GM21360 (cell line): Measurements from ENCODE around the gene GPR146.
"Not testable (repeated sequence)": the region's sequence is repeated elsewhere in the genome, so short reads cannot be mapped to it uniquely, and the experiment has no call there.

Experiments
- ATAC-seq: cut with Tn5 transposase; IDR thresholded peaks from one replicate; pipeline ENCODE4 v1.9.1; 2021; ENCODE audit warnings: mild to moderate bottlenecking, moderate library complexity; ENCODE audit not compliant: unreplicated experiment

The GPR146 gene

GRCh38 chr7:1044189-1045068 is at the start of gene GPR146:
Gene GPR146 (plus strand): TSS chr7:1044546. CDS start chr7:1057516, 12,970 bp downstream.
- peak; percentile 83 for ATAC-seq

GRCh38 chr7:994592-995308 is 49.6 kb upstream of the GPR146 start:
- no peak for ATAC-seq

- no peak for ATAC-seq
Measured at GRCh38 chr7:995571-995970, 48.8 kb upstream of the GPR146 start.

- ATAC-seq: no peak
Measured at GRCh38 chr7:996079-996872, 48.1 kb upstream of the GPR146 start.

GRCh38 chr7:997404-998395 is 46.6 kb upstream of the GPR146 start:
- no peak for ATAC-seq

- ATAC-seq: peak; percentile 34
Measured at GRCh38 chr7:999149-999879, 45.0 kb upstream of the GPR146 start.

- peak; percentile 54 for ATAC-seq
Measured at GRCh38 chr7:999941-1000935, 44.1 kb upstream of the GPR146 start.

- not testable (repeated sequence) for ATAC-seq
Measured at GRCh38 chr7:1001069-1001770, 43.1 kb upstream of the GPR146 start.

GRCh38 chr7:1002026-1002425 is 42.3 kb upstream of the GPR146 start:
- not testable (repeated sequence) for ATAC-seq

- ATAC-seq: not testable (repeated sequence)
Measured at GRCh38 chr7:1002445-1002844, 41.9 kb upstream of the GPR146 start.

- ATAC-seq: no peak
Measured at GRCh38 chr7:1004018-1004852, 40.1 kb upstream of the GPR146 start.

GRCh38 chr7:1005303-1005702 is 39.0 kb upstream of the GPR146 start:
- ATAC-seq: no peak

- no peak for ATAC-seq
Measured at GRCh38 chr7:1007901-1008300, 36.4 kb upstream of the GPR146 start.

- ATAC-seq: no peak
Measured at GRCh38 chr7:1008733-1009363, 35.5 kb upstream of the GPR146 start.

- ATAC-seq: no peak
Measured at GRCh38 chr7:1009747-1010146, 34.6 kb upstream of the GPR146 start.

GRCh38 chr7:1010226-1010625 is 34.1 kb upstream of the GPR146 start:
- no peak for ATAC-seq
